ENCODE measurements around the gene RBM15B.
"Not testable (repeated sequence)": the region's sequence is repeated elsewhere in the genome, so short reads cannot be mapped to it uniquely, and the experiment has no call there.

DNA sequence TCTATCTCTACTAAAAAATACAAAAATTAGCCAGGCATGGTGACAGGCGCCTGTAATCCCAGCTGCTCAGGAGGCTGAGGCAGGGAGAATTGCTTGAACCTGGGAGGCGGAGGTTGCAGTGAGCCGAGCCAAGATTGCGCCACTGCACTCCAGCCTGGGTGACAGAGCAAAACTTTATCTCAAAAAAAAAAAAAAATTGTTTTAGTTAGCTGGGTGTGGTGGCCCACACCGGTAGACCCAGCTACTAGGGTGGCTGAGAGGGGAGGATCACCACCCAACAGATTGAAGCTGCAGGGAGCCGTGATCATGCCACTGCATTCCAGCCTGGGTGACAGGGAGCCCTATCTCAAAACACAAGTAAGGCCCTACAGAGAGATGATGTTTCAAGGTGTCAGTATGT lies 3.8 kb upstream of the RBM15B start:
- TF ChIP-seq, protein P1, sequence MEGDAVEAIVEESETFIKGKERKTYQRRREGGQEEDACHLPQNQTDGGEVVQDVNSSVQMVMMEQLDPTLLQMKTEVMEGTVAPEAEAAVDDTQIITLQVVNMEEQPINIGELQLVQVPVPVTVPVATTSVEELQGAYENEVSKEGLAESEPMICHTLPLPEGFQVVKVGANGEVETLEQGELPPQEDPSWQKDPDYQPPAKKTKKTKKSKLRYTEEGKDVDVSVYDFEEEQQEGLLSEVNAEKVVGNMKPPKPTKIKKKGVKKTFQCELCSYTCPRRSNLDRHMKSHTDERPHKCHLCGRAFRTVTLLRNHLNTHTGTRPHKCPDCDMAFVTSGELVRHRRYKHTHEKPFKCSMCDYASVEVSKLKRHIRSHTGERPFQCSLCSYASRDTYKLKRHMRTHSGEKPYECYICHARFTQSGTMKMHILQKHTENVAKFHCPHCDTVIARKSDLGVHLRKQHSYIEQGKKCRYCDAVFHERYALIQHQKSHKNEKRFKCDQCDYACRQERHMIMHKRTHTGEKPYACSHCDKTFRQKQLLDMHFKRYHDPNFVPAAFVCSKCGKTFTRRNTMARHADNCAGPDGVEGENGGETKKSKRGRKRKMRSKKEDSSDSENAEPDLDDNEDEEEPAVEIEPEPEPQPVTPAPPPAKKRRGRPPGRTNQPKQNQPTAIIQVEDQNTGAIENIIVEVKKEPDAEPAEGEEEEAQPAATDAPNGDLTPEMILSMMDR (IDR thresholded peaks at IDR 0.05): not testable (repeated sequence)
- TF ChIP-seq POLR2A (IDR thresholded peaks at IDR 0.05): not testable (repeated sequence)
